ENCODE data around the gene NAA35. TPM values are rescaled to one million over a fixed set of nuclear protein-coding genes. Genes with fewer than 3 reads are reported as not detected.

The NAA35 gene
- total and polyA plus RNA-seq, 2 donors (not counting 3 experiments of a cell fraction or from before 2014, with no cell fraction given): 7.9 to 22.5 TPM

GRCh38 chr9:85941622-85941940 is 635 bp downstream of the NAA35 start:
- Histone ChIP-seq H2AFZ (ENCODE audit: low read depth, low read length) (peak overlapping the region; percentile 93), H3K4me3 (replicated peaks in 1 of 3; ENCODE audit: insufficient read depth in 1 of 3, low read depth in 1 of 3, low read length in 3 of 3) (peak overlapping the region; percentile 68 to 94 (median 91)), H3K36me3 (ENCODE audit: control insufficient read depth in 2 of 2, extremely low read depth in 1 of 2, insufficient read depth in 2 of 2, low read length in 2 of 2) (peaks cover 0 to 2% of the 10 kb centered on the region in 2 experiments), H3K9me1 (replicated peaks; ENCODE audit: control insufficient read depth, extremely low read depth, insufficient read depth, low read length) (no peaks in the 10 kb centered on the region), H3K79me2 (ENCODE audit: control insufficient read depth, insufficient read depth, low read length) (peaks cover 49% of the 10 kb centered on the region), H3K27ac (ENCODE audit: insufficient read depth, low read depth, low read length) (peak overlapping the region; percentile 83), H3K4me1 (ENCODE audit: control insufficient read depth, extremely low read depth, insufficient read depth, low read length) (peaks cover 13% of the 10 kb centered on the region), H3K27me3 (ENCODE audit: control insufficient read depth in 2 of 2, insufficient read depth in 2 of 2, low read length in 2 of 2) (no peaks in the 10 kb centered on the region), H3K9me3 (replicated peaks; ENCODE audit: control insufficient read depth, insufficient read depth, low read length) (no peaks in the 10 kb centered on the region), H4K20me1 (replicated peaks; ENCODE audit: control insufficient read depth, extremely low read depth, insufficient read depth, low read length) (no peaks in the 10 kb centered on the region), H3K4me2 (ENCODE audit: insufficient read depth, low read length) (peak overlapping the region; percentile 99), H3K9ac (replicated peaks; ENCODE audit: extremely low read depth, insufficient read depth, low read length) (peak overlapping the region; percentile 95)
- no TSS peak for BruUV-seq (replicated peaks)
- no peak for TF ChIP-seq JUN (IDR thresholded peaks at IDR 0.05; ENCODE audit: borderline replicate concordance, insufficient read depth, insufficient read length, low read depth)
- TF ChIP-seq FOS (IDR thresholded peaks at IDR 0.05; ENCODE audit: borderline replicate concordance, insufficient read depth, low read length): no peak
- TF ChIP-seq GATA2 (IDR thresholded peaks at IDR 0.05; ENCODE audit: insufficient read depth, insufficient read length, low read depth, low read length): no peak
- TF ChIP-seq POLR2AphosphoS5 (IDR thresholded peaks at IDR 0.05; ENCODE audit: insufficient read depth, low read depth, low read length): no peak
- no peak for TF ChIP-seq MYC (IDR thresholded peaks at IDR 0.05; ENCODE audit: low read depth, low read length)
- TF ChIP-seq POLR2A (IDR thresholded peaks at IDR 0.05; ENCODE audit: low read depth, low read length): no peak
- TF ChIP-seq CTCF (IDR thresholded peaks at IDR 0.05; ENCODE audit: extremely low read depth in 1 of 2, insufficient read depth in 1 of 2, low read depth in 1 of 2, low read length in 2 of 2): no peak
- no peak for TF ChIP-seq EZH2 (IDR thresholded peaks at IDR 0.05; ENCODE audit: borderline replicate concordance, low read depth, low read length, severe bottlenecking)
- TF ChIP-seq MAX (IDR thresholded peaks at IDR 0.05; ENCODE audit: insufficient read depth, insufficient read length): no peak
- no peak for DNase-seq (ENCODE audit: low read depth, low spot score)
- intact Hi-C loops (cut with micrococcal nuclease): loop anchor here (1.0 to 5.0 kb wide), 4 partner anchors 157 to 1206 kb away; partner anchors contain the start of genes ISCA1 and TUT7
- no peak for FAIRE-seq
- ChIA-PET POLR2A (no interaction called here), CTCF (interaction anchor here (0.5 kb wide), 1 partner anchor 22 kb away, joined by 4 read pairs; no protein-coding TSS in a partner anchor)
- dilution Hi-C loops (cut with MboI; ENCODE audit: extremely low pct_ligation_motif_present, low sequenced_read_pairs): no loop called here
